NOMO-1 treated with DMSO at 0.1 percent for 48 hours (cell line): ENCODE data around the gene NSMF.
A peak's percentile ranks its signal among the peaks of the same experiment; 100 is the strongest.

Experiments used
- DNase-seq: peaks from one replicate; lab custom pipeline; 2025; ENCODE audit not compliant: unreplicated experiment; lab: John Stamatoyannopoulos, UW

NSMF gene

GRCh38 chr9:137433916-137434431, 25.2 kb downstream of the NSMF start:
- no peak for DNase-seq

GRCh38 chr9:137433349-137433915, 25.7 kb downstream of the NSMF start:
- DNase-seq, result no peak

- DNase-seq, result no peak
Measured at GRCh38 chr9:137432687-137433348, 26.3 kb downstream of the NSMF start.

GRCh38 chr9:137431416-137431931, 27.7 kb downstream of the NSMF start:
- no peak for DNase-seq

- DNase-seq, result no peak
Measured at GRCh38 chr9:137430723-137431415, 28.3 kb downstream of the NSMF start.

- DNase-seq, result no peak
Measured at GRCh38 chr9:137429974-137430722, 29.0 kb downstream of the NSMF start.

GRCh38 chr9:137429546-137429890, 29.6 kb downstream of the NSMF start:
- DNase-seq, result no peak

GRCh38 chr9:137428841-137429545, 30.1 kb downstream of the NSMF start:
- DNase-seq, result no peak

- DNase-seq, result no peak
Measured at GRCh38 chr9:137428311-137428630, 30.9 kb downstream of the NSMF start.

GRCh38 chr9:137427454-137428310, 31.5 kb downstream of the NSMF start:
- DNase-seq, result no peak

GRCh38 chr9:137426018-137426681, 33.0 kb downstream of the NSMF start:
- no peak for DNase-seq

GRCh38 chr9:137423514-137424291, 35.4 kb downstream of the NSMF start:
- DNase-seq, result peak; percentile 55

- DNase-seq, result peak; percentile 93
Measured at GRCh38 chr9:137422604-137423513, 36.3 kb downstream of the NSMF start, which contains the start of the genes EXD3 and NOXA1. Gene EXD3, minus strand, starts transcription at chr9:137423162. Its CDS starts 27,805 bp downstream, at chr9:137395357. Gene NOXA1, plus strand, starts transcription at chr9:137423393. Its CDS starts 137 bp downstream, at chr9:137423530.

- DNase-seq, result no peak
Measured at GRCh38 chr9:137421838-137422603, 37.1 kb downstream of the NSMF start.

- peak; percentile 51 for DNase-seq
Measured at GRCh38 chr9:137417161-137418021, 41.7 kb downstream of the NSMF start.
